ENCODE results near the gene FARS2.
"Not testable (repeated sequence)": the region's sequence is repeated elsewhere in the genome, so short reads cannot be mapped to it uniquely, and the experiment has no call there.

FARS2 gene

GRCh38 chr6:5674141-5674540 is 412.8 kb downstream of the FARS2 start:
- no peaks in the 10 kb centered on the region for H3K36me3 ChIP-seq (ENCODE audit: control insufficient read depth, insufficient read depth, low read length)
- no peaks in the 10 kb centered on the region for H3K27me3 ChIP-seq (ENCODE audit: control insufficient read depth, insufficient read depth, low read length)
- H3K9ac ChIP-seq (ENCODE audit: low read length): no peak overlapping the region
- peaks cover 4% of the 10 kb centered on the region for H3K4me1 ChIP-seq (ENCODE audit: control insufficient read depth, insufficient read depth, low read length)
- H3K4me3 ChIP-seq (ENCODE audit: low read length): no peak overlapping the region
- no peak overlapping the region for H3K27ac ChIP-seq (ENCODE audit: low read depth, low read length)

- Histone ChIP-seq H3K9ac (ENCODE audit: low read length) (no peak overlapping the region), H3K36me3 (ENCODE audit: control insufficient read depth, insufficient read depth, low read length) (no peaks in the 10 kb centered on the region), H3K27ac (ENCODE audit: low read depth, low read length) (no peak overlapping the region), H3K4me1 (ENCODE audit: control insufficient read depth, insufficient read depth, low read length) (peaks cover 4% of the 10 kb centered on the region), H3K27me3 (ENCODE audit: control insufficient read depth, insufficient read depth, low read length) (no peaks in the 10 kb centered on the region), H3K4me3 (ENCODE audit: low read length) (no peak overlapping the region)
These were observed 413.4 kb downstream of the FARS2 start for GRCh38 chr6:5674721-5675120.

- Histone ChIP-seq H3K27me3 (ENCODE audit: control insufficient read depth, insufficient read depth, low read length) (no peaks in the 10 kb centered on the region), H3K9ac (ENCODE audit: low read length) (no peak overlapping the region), H3K4me3 (ENCODE audit: low read length) (no peak overlapping the region), H3K36me3 (ENCODE audit: control insufficient read depth, insufficient read depth, low read length) (no peaks in the 10 kb centered on the region), H3K4me1 (ENCODE audit: control insufficient read depth, insufficient read depth, low read length) (peaks cover 4% of the 10 kb centered on the region), H3K27ac (ENCODE audit: low read depth, low read length) (no peak overlapping the region)
These were observed 415.4 kb downstream of the FARS2 start for GRCh38 chr6:5676701-5677100.

- no peak overlapping the region for H3K27ac ChIP-seq (ENCODE audit: low read depth, low read length)
- H3K27me3 ChIP-seq (ENCODE audit: control insufficient read depth, insufficient read depth, low read length): no peaks in the 10 kb centered on the region
- no peaks in the 10 kb centered on the region for H3K36me3 ChIP-seq (ENCODE audit: control insufficient read depth, insufficient read depth, low read length)
- H3K9ac ChIP-seq (ENCODE audit: low read length): no peak overlapping the region
- H3K4me1 ChIP-seq (ENCODE audit: control insufficient read depth, insufficient read depth, low read length): peaks cover 4% of the 10 kb centered on the region
- no peak overlapping the region for H3K4me3 ChIP-seq (ENCODE audit: low read length)
These were observed 416.1 kb downstream of the FARS2 start for GRCh38 chr6:5677219-5678000.

GRCh38 chr6:5679270-5679669 is 418.0 kb downstream of the FARS2 start:
- no peak overlapping the region for H3K9ac ChIP-seq (ENCODE audit: low read length)
- no peaks in the 10 kb centered on the region for H3K4me1 ChIP-seq (ENCODE audit: control insufficient read depth, insufficient read depth, low read length)
- H3K27me3 ChIP-seq (ENCODE audit: control insufficient read depth, insufficient read depth, low read length): no peaks in the 10 kb centered on the region
- no peak overlapping the region for H3K4me3 ChIP-seq (ENCODE audit: low read length)
- H3K27ac ChIP-seq (ENCODE audit: low read depth, low read length): no peak overlapping the region
- no peaks in the 10 kb centered on the region for H3K36me3 ChIP-seq (ENCODE audit: control insufficient read depth, insufficient read depth, low read length)

- Histone ChIP-seq H3K36me3 (ENCODE audit: control insufficient read depth, insufficient read depth, low read length) (no peaks in the 10 kb centered on the region), H3K27ac (ENCODE audit: low read depth, low read length) (no peak overlapping the region), H3K9ac (ENCODE audit: low read length) (no peak overlapping the region), H3K27me3 (ENCODE audit: control insufficient read depth, insufficient read depth, low read length) (no peaks in the 10 kb centered on the region), H3K4me1 (ENCODE audit: control insufficient read depth, insufficient read depth, low read length) (no peaks in the 10 kb centered on the region), H3K4me3 (ENCODE audit: low read length) (no peak overlapping the region)
These were observed 418.4 kb downstream of the FARS2 start for GRCh38 chr6:5679691-5680090.

GRCh38 chr6:5680095-5680494 is 418.8 kb downstream of the FARS2 start:
- Histone ChIP-seq H3K36me3 (ENCODE audit: control insufficient read depth, insufficient read depth, low read length) (no peaks in the 10 kb centered on the region), H3K27ac (ENCODE audit: low read depth, low read length) (no peak overlapping the region), H3K9ac (ENCODE audit: low read length) (no peak overlapping the region), H3K4me3 (ENCODE audit: low read length) (no peak overlapping the region), H3K27me3 (ENCODE audit: control insufficient read depth, insufficient read depth, low read length) (no peaks in the 10 kb centered on the region), H3K4me1 (ENCODE audit: control insufficient read depth, insufficient read depth, low read length) (no peaks in the 10 kb centered on the region)

- no peak overlapping the region for H3K9ac ChIP-seq (ENCODE audit: low read length)
- H3K27me3 ChIP-seq (ENCODE audit: control insufficient read depth, insufficient read depth, low read length): no peaks in the 10 kb centered on the region
- no peaks in the 10 kb centered on the region for H3K36me3 ChIP-seq (ENCODE audit: control insufficient read depth, insufficient read depth, low read length)
- H3K4me3 ChIP-seq (ENCODE audit: low read length): no peak overlapping the region
- no peak overlapping the region for H3K27ac ChIP-seq (ENCODE audit: low read depth, low read length)
- H3K4me1 ChIP-seq (ENCODE audit: control insufficient read depth, insufficient read depth, low read length): no peaks in the 10 kb centered on the region
These were observed 420.2 kb downstream of the FARS2 start for GRCh38 chr6:5681480-5681879.

- Histone ChIP-seq H3K36me3 (ENCODE audit: control insufficient read depth, insufficient read depth, low read length) (no peaks in the 10 kb centered on the region), H3K9ac (ENCODE audit: low read length) (no peak overlapping the region), H3K27me3 (ENCODE audit: control insufficient read depth, insufficient read depth, low read length) (no peaks in the 10 kb centered on the region), H3K4me1 (ENCODE audit: control insufficient read depth, insufficient read depth, low read length) (no peaks in the 10 kb centered on the region), H3K27ac (ENCODE audit: low read depth, low read length) (no peak overlapping the region), H3K4me3 (ENCODE audit: low read length) (no peak overlapping the region)
These were observed 421.2 kb downstream of the FARS2 start for GRCh38 chr6:5682530-5682929.

- not testable (repeated sequence) for H3K27ac ChIP-seq (ENCODE audit: low read depth, low read length); H3K4me1 ChIP-seq (ENCODE audit: control insufficient read depth, insufficient read depth, low read length); H3K4me3 ChIP-seq (ENCODE audit: low read length); H3K27me3 ChIP-seq (ENCODE audit: control insufficient read depth, insufficient read depth, low read length); H3K36me3 ChIP-seq (ENCODE audit: control insufficient read depth, insufficient read depth, low read length); H3K9ac ChIP-seq (ENCODE audit: low read length)
These were observed 422.4 kb downstream of the FARS2 start for GRCh38 chr6:5683747-5684146.

GRCh38 chr6:5684320-5685053 is 423.2 kb downstream of the FARS2 start:
- no peak overlapping the region for H3K27ac ChIP-seq (ENCODE audit: low read depth, low read length)
- no peaks in the 10 kb centered on the region for H3K27me3 ChIP-seq (ENCODE audit: control insufficient read depth, insufficient read depth, low read length)
- no peaks in the 10 kb centered on the region for H3K36me3 ChIP-seq (ENCODE audit: control insufficient read depth, insufficient read depth, low read length)
- H3K9ac ChIP-seq (ENCODE audit: low read length): no peak overlapping the region
- H3K4me3 ChIP-seq (ENCODE audit: low read length): no peak overlapping the region
- H3K4me1 ChIP-seq (ENCODE audit: control insufficient read depth, insufficient read depth, low read length): no peaks in the 10 kb centered on the region

- no peak overlapping the region for H3K9ac ChIP-seq (ENCODE audit: low read length)
- no peak overlapping the region for H3K27ac ChIP-seq (ENCODE audit: low read depth, low read length)
- H3K4me3 ChIP-seq (ENCODE audit: low read length): no peak overlapping the region
- H3K4me1 ChIP-seq (ENCODE audit: control insufficient read depth, insufficient read depth, low read length): no peaks in the 10 kb centered on the region
- no peaks in the 10 kb centered on the region for H3K27me3 ChIP-seq (ENCODE audit: control insufficient read depth, insufficient read depth, low read length)
- no peaks in the 10 kb centered on the region for H3K36me3 ChIP-seq (ENCODE audit: control insufficient read depth, insufficient read depth, low read length)
These were observed 432.2 kb downstream of the FARS2 start for GRCh38 chr6:5693225-5694145.

All from rectal smooth muscle tissue (tissue), 1 donor.